Measurements from ENCODE around the gene PLOD2.

The PLOD2 gene

DNA sequence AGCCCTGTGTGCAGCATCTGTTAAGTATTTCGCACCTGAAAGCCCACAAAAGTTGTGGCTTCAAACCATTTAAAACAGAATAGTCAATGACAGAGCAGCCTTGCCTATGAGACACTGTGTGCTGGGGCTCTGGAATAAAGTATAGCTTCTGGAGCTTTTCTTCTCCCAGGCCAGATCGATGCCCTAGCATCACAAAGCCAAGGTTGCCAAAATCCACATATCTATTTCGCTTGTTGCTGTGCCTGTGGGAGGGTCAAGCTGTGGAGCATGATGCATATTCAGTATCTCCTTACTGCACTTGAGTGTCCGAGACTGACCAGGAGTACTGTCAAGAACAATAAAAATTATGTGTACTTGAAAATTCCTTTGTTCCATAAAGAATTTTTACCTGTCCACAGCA, 7.6 kb downstream of the PLOD2 start:
- no peak for DNase-seq

DNA sequence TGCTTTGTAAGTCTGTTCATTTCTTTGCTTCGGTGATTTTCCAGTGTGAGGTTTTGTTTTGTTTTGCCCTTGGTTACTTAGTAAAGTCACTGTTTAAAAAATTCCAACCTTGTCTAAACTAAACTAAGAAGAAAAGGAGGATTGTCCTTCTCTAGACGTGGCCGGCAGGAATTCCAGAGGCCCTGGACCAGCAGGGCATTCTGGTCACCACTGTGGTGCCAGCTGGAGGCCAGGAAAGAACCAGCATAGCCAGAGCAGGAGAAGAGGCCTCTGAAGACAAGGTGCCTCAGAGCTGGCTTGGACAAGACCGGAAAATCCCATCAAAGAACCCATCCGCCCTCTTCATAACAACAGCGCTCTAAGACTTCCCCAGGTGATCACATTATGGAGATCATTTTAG, 8.2 kb downstream of the PLOD2 start:
- no peak for DNase-seq

More for the DNA sequence above, 7.6 kb downstream of the PLOD2 start:
- in situ Hi-C loops (cut with MboI; ENCODE audit: low pct_unique_long_range_greater_than_20kb, low sequenced_read_pairs): no loop called here

GRCh38 chr3:146148468-146148931, 12.5 kb downstream of the PLOD2 start:
- in situ Hi-C loops (cut with MboI; ENCODE audit: low pct_unique_long_range_greater_than_20kb, low sequenced_read_pairs): no loop called here
- DNase-seq: no peak

More for the DNA sequence above, 8.2 kb downstream of the PLOD2 start:
- in situ Hi-C loops (cut with MboI; ENCODE audit: low pct_unique_long_range_greater_than_20kb, low sequenced_read_pairs): no loop called here

GRCh38 chr3:146145642-146146041, 15.3 kb downstream of the PLOD2 start:
- no peak for DNase-seq
- in situ Hi-C loops (cut with MboI; ENCODE audit: low pct_unique_long_range_greater_than_20kb, low sequenced_read_pairs): no loop called here

DNA sequence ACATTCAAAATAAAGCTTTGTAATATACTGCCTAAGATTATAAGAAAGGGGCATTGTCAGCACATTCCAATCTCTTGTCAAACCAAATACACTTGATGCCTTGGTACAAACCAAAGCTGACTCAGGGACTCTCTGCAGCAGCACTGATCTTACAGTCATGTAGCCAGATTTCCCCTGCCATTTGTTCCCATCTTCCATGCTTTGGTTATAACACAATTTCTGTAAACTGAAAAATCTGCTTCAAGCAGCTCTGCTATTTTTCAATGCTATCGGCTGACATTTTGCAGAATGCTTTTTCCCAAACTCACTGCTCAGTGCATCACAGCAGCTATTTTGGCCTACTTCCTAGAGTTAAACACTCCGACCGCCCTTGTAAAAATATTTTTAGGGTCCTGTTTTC, 18.2 kb downstream of the PLOD2 start:
- in situ Hi-C loops (cut with MboI; ENCODE audit: low pct_unique_long_range_greater_than_20kb, low sequenced_read_pairs): no loop called here
- no peak for DNase-seq

GRCh38 chr3:146139586-146140110, 21.3 kb downstream of the PLOD2 start:
- no peak for DNase-seq
- in situ Hi-C loops (cut with MboI; ENCODE audit: low pct_unique_long_range_greater_than_20kb, low sequenced_read_pairs): no loop called here

DNA sequence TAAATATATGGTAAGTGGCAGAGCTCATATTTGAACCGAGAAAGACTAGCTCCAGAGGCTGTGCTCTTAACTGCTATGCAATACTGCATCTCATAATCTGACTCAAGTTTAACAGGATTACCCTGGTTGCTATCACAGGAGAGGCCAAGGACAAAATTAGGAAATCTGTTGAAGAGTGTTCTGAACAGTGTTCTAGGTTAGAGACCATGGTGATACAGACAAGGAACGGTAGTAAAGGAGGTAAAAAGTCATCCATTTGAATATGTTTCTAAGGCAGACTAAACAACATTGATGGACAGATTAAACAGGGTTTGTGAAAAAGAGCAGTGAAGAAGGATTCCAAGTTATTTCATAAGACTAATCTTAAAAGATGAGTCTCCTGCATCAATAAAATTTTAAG, 22.1 kb downstream of the PLOD2 start:
- in situ Hi-C loops (cut with MboI; ENCODE audit: low pct_unique_long_range_greater_than_20kb, low sequenced_read_pairs): no loop called here
- no peak for DNase-seq

GRCh38 chr3:146136647-146137046, 24.3 kb downstream of the PLOD2 start:
- in situ Hi-C loops (cut with MboI; ENCODE audit: low pct_unique_long_range_greater_than_20kb, low sequenced_read_pairs): no loop called here
- no peak for DNase-seq

GRCh38 chr3:146134348-146135117, 26.5 kb downstream of the PLOD2 start:
- no peak for DNase-seq
- in situ Hi-C loops (cut with MboI; ENCODE audit: low pct_unique_long_range_greater_than_20kb, low sequenced_read_pairs): no loop called here

DNA sequence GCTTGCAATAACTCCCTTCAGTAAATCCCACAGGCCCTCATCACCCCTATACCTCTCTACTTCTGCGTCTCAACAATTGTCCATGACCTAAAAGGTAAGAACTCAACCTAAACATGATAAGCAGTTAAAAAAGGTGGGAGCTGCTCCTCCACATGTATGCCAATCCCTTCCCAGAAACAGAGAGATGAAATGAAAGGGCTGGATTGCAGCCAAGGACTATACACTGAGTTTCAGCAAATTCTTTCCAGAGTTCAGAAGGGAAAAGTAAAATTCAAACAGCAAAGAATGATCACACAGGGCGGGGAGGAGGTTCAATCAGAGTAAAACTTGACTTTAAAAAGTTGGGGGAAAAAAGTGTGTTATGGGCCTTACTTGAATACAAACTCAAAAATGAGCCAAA, 27.5 kb downstream of the PLOD2 start:
- in situ Hi-C loops (cut with MboI; ENCODE audit: low pct_unique_long_range_greater_than_20kb, low sequenced_read_pairs): no loop called here
- DNase-seq: no peak

GRCh38 chr3:146131616-146132410, 29.2 kb downstream of the PLOD2 start:
- in situ Hi-C loops (cut with MboI; ENCODE audit: low pct_unique_long_range_greater_than_20kb, low sequenced_read_pairs): no loop called here
- DNase-seq: no peak

- in situ Hi-C loops (cut with MboI; ENCODE audit: low pct_unique_long_range_greater_than_20kb, low sequenced_read_pairs): no loop called here
- no peak for DNase-seq
Measured at GRCh38 chr3:146130881-146131371, 30.1 kb downstream of the PLOD2 start.

- no peak for DNase-seq
- in situ Hi-C loops (cut with MboI; ENCODE audit: low pct_unique_long_range_greater_than_20kb, low sequenced_read_pairs): no loop called here
Measured at GRCh38 chr3:146129750-146130149, 31.2 kb downstream of the PLOD2 start.

- in situ Hi-C loops (cut with MboI; ENCODE audit: low pct_unique_long_range_greater_than_20kb, low sequenced_read_pairs): no loop called here
- no peak for DNase-seq
Measured at GRCh38 chr3:146128939-146129338, 32.0 kb downstream of the PLOD2 start.

DNA sequence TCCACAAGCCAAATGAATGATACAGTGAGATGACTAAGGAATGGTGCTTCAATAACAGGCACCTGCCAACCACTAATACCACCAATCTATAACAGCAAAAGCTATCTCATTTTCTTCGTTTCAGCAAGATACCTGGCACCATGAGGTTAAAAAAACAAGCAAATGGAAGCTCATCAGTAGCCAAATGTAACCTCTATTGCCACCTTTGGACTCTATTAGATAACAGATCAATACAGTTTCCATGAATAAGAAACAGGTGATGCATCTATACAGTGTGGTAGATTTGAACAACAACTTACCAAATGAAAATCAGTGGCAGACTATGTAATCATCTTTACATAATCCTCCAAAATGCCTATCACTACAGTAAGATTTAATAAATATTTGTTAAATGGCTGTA, 32.8 kb downstream of the PLOD2 start:
- in situ Hi-C loops (cut with MboI; ENCODE audit: low pct_unique_long_range_greater_than_20kb, low sequenced_read_pairs): no loop called here
- DNase-seq: no peak

DNA sequence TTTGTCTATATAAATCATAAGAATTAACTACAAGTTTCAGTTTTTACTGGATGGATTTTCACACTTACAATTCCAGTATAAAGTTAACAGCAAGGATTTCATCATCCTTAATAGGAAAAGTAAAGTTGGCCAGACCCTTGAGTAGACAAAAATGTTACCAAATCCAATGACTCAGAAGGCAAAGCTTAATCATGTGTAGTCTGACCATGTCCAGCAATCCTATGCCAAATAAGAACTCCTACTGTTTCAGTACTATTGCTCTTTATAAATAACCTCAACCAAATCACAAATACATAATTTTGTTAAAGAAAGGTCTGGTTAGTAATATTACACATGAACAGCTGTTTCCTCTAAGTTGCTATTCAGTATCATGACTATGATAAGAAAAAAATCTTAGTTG, 35.0 kb downstream of the PLOD2 start:
- no peak for DNase-seq
- in situ Hi-C loops (cut with MboI; ENCODE audit: low pct_unique_long_range_greater_than_20kb, low sequenced_read_pairs): no loop called here

DNA sequence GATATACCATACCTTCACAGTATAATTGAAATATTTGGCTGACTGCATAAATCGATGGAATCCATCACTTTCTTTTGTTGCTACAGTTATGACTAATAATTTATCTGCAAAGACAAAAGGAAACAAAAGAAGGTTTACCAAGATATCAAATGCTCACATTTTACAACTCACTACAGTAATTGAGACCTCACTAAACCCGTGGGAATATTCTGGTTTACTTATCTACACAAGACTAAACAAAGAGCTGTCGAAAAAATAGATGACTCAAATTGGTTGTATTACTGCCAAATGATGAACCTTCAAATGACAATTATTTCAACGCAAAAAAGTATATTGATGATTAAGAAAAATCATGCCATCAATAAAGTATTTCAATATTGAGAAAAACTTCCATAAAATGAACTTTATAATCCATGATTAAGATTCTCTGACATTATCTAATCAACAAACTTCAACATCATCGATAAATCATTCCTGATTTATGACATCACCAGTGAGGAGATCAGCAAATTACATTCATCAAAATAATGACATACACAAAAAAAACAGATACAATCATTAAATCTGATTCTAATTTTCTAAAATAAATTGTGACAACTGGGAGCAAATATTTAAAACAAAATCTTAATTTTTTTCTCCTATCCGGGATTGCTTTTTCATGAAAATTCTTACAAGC, 36.7 kb downstream of the PLOD2 start:
- no peak for DNase-seq
- in situ Hi-C loops (cut with MboI; ENCODE audit: low pct_unique_long_range_greater_than_20kb, low sequenced_read_pairs): no loop called here

DNA sequence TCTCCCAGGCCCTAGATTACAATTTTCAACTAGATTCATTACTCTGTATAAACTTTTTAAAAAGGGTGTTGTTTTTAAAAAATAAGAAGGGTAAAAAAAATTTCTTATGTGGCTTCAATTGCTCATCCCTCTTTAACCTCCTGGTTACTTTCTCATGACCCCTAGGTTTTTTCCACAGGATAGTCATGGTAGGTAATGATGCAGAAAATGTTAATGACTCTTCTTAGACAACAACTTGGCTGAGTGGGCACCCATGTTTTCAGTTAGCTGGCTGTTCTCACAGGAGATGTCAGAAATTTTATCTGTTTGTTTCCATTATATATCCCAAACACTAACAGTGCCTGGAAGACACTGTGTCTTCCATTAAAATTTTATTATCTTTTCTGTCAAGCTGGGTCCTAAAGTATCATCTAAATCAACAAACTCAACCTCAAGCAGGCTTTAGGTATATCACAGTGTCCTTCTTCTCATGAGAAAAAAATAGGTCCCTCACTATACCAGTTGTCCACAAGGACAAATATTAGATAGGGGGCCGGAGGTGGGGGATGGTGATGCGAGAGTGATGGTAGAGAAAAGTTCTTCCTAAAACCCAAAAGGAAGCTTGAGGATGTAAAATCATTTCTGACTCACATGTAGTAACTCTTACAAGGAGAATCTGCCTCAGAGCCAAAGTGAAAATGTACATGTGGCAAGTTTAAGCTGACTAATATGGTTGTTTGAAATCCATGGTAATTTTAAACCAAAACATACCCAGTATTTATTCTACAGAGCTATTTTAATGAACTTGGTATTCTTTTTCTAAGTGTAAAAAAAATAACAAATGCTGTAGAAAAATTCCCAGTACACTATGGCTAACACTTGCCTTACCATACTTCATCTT, 43.3 kb downstream of the PLOD2 start:
- DNase-seq: no peak
- in situ Hi-C loops (cut with MboI; ENCODE audit: low pct_unique_long_range_greater_than_20kb, low sequenced_read_pairs): no loop called here

- in situ Hi-C loops (cut with MboI; ENCODE audit: low pct_unique_long_range_greater_than_20kb, low sequenced_read_pairs): no loop called here
Measured at GRCh38 chr3:146115619-146116018, 45.4 kb downstream of the PLOD2 start.

More at GRCh38 chr3:146115619-146116018, 45.4 kb downstream of the PLOD2 start:
- DNase-seq: no peak
